ENCODE data around the gene CAPZB.

Gene CAPZB

GRCh38 chr1:19341201-19342061 is 143.9 kb downstream of the CAPZB start:
- TF ChIP-seq CTCF (IDR thresholded peaks at IDR 0.05; ENCODE audit: low read depth, low read length), result peak; percentile 94
- in situ Hi-C loops (cut with HindIII; ENCODE audit: low sequenced_read_pairs), result loop anchor here (25.0 kb wide), 1 partner anchor 296 kb away; the partner anchor contains the start of gene NBL1
- DNase-seq (ENCODE audit: low read depth, low spot score), result peak; percentile 78
- H3K4me3 ChIP-seq (ENCODE audit: low read depth, low read length), result no peak overlapping the region

- DNase-seq (ENCODE audit: low read depth, low spot score), result no peak
- in situ Hi-C loops (cut with HindIII; ENCODE audit: low sequenced_read_pairs), result loop anchor here (25.0 kb wide), 1 partner anchor 297 kb away; the partner anchor contains the start of gene NBL1
- no peak overlapping the region for H3K4me3 ChIP-seq (ENCODE audit: low read depth, low read length)
- no peak for TF ChIP-seq CTCF (IDR thresholded peaks at IDR 0.05; ENCODE audit: low read depth, low read length)
Measured at GRCh38 chr1:19340387-19340937, 144.9 kb downstream of the CAPZB start.

- no peak overlapping the region for H3K4me3 ChIP-seq (ENCODE audit: low read depth, low read length)
- no peak for DNase-seq (ENCODE audit: low read depth, low spot score)
- in situ Hi-C loops (cut with HindIII; ENCODE audit: low sequenced_read_pairs), result loop anchor here (25.0 kb wide), 1 partner anchor 298 kb away; the partner anchor contains the start of gene NBL1
- no peak for TF ChIP-seq CTCF (IDR thresholded peaks at IDR 0.05; ENCODE audit: low read depth, low read length)
Measured at GRCh38 chr1:19339214-19339861, 146.0 kb downstream of the CAPZB start.

- DNase-seq (ENCODE audit: low read depth, low spot score), result no peak
- in situ Hi-C loops (cut with HindIII; ENCODE audit: low sequenced_read_pairs), result loop anchor here (25.0 kb wide), 1 partner anchor 299 kb away; the partner anchor contains the start of gene NBL1
- TF ChIP-seq CTCF (IDR thresholded peaks at IDR 0.05; ENCODE audit: low read depth, low read length), result peak; percentile 47
- H3K4me3 ChIP-seq (ENCODE audit: low read depth, low read length), result no peak overlapping the region
Measured at GRCh38 chr1:19338323-19338762, 147.0 kb downstream of the CAPZB start.

GRCh38 chr1:19337289-19337688 is 148.1 kb downstream of the CAPZB start:
- TF ChIP-seq CTCF (IDR thresholded peaks at IDR 0.05; ENCODE audit: low read depth, low read length), result no peak
- no peak for DNase-seq (ENCODE audit: low read depth, low spot score)
- in situ Hi-C loops (cut with HindIII; ENCODE audit: low sequenced_read_pairs), result loop anchor here (25.0 kb wide), 1 partner anchor 300 kb away; the partner anchor contains the start of gene NBL1

GRCh38 chr1:19336543-19336942 is 148.8 kb downstream of the CAPZB start:
- TF ChIP-seq CTCF (IDR thresholded peaks at IDR 0.05; ENCODE audit: low read depth, low read length), result no peak
- DNase-seq (ENCODE audit: low read depth, low spot score), result no peak
- in situ Hi-C loops (cut with HindIII; ENCODE audit: low sequenced_read_pairs), result loop anchor here (25.0 kb wide), 1 partner anchor 301 kb away; the partner anchor contains the start of gene NBL1
- H3K4me3 ChIP-seq (ENCODE audit: low read depth, low read length), result no peak overlapping the region

More at GRCh38 chr1:19337289-19337688, 148.1 kb downstream of the CAPZB start:
- H3K4me3 ChIP-seq (ENCODE audit: low read depth, low read length), result no peak overlapping the region

Measured in astrocyte of the spinal cord (primary cell).